GM13976 (cell line): ENCODE results near the gene TMIE.
"Not testable (repeated sequence)": the region's sequence is repeated elsewhere in the genome, so short reads cannot be mapped to it uniquely, and the experiment has no call there.

Source experiments
- DNase-seq: peaks from one replicate; pipeline ENCODE4 v3.0.0; 2012; ENCODE audit warnings: low spot score
- CTCF ChIP-seq: IDR thresholded peaks from 2 replicates; pipeline ENCODE4 v1.5.1; 2012; ENCODE audit warnings: borderline replicate concordance, mild to moderate bottlenecking; ENCODE audit not compliant: insufficient read depth; ENCODE audit errors: extremely low read depth, missing control alignments, control extremely low read depth
- in situ Hi-C: fragments of 300-500 bp; cut with MboI; formaldehyde crosslinking; loops from one replicate; pipeline ENCODE4 v1.12.0; 2022; ENCODE audit warnings: low sequenced_read_pairs, mixed read lengths, inconsistent platforms; ENCODE audit not compliant: unreplicated experiment

TMIE gene

GRCh38 chr3:46730819-46731218 lies 29.6 kb downstream of the TMIE start:
- no peak for TF ChIP-seq CTCF
- no peak for DNase-seq
- in situ Hi-C loops, result no loop called here

GRCh38 chr3:46731795-46732194 lies 30.6 kb downstream of the TMIE start:
- DNase-seq, result no peak
- no peak for TF ChIP-seq CTCF
- in situ Hi-C loops, result no loop called here

- no peak for TF ChIP-seq CTCF
- no peak for DNase-seq
- in situ Hi-C loops, result no loop called here
Measured at GRCh38 chr3:46733026-46733800, 32.0 kb downstream of the TMIE start.

- in situ Hi-C loops, result no loop called here
- no peak for TF ChIP-seq CTCF
- no peak for DNase-seq
Measured at GRCh38 chr3:46734773-46735172, 33.6 kb downstream of the TMIE start.

- in situ Hi-C loops, result no loop called here
- TF ChIP-seq CTCF, result no peak
- no peak for DNase-seq
Measured at GRCh38 chr3:46736006-46736872, 35.0 kb downstream of the TMIE start.

GRCh38 chr3:46737329-46737731 lies 36.1 kb downstream of the TMIE start:
- in situ Hi-C loops, result no loop called here
- no peak for DNase-seq
- TF ChIP-seq CTCF, result no peak

GRCh38 chr3:46739565-46739964 lies 38.4 kb downstream of the TMIE start:
- DNase-seq, in situ Hi-C loops: not testable (repeated sequence)
